Dermis microvascular lymphatic vessel endothelial cell (primary cell): ENCODE measurements around the gene VAV3. TPM values are rescaled to one million over a fixed set of nuclear protein-coding genes. Genes with fewer than 3 reads are reported as not detected.
"Not testable (repeated sequence)": the region's sequence is repeated elsewhere in the genome, so short reads cannot be mapped to it uniquely, and the experiment has no call there.

ENCODE experiments used
- DNase-seq, 2 donors: peaks; one replicate each; pipeline versions ENCODE4 v3.0.0 to v3.0.0-alpha.2; 2010; ENCODE audit warnings: low read depth in 2 of 2
- total RNA-seq: library from RNA; depleted of rRNA; stranded (reverse); fragments of >200 nt; gene quantifications from 2 replicates; pipeline ENCODE4 v1.2.1, GENCODE V29; 2014

The VAV3 gene
- total RNA-seq, 1 donor from 2014 or later = 36.1 TPM

- no peak for DNase-seq
These were observed 216.4 kb downstream of the VAV3 start for GRCh38 chr1:107748531-107748930.

- DNase-seq = no peak
These were observed 223.7 kb downstream of the VAV3 start for GRCh38 chr1:107741242-107741641.

- no peak for DNase-seq
These were observed 224.4 kb downstream of the VAV3 start for GRCh38 chr1:107740579-107740978.

GRCh38 chr1:107739651-107740050 lies 225.3 kb downstream of the VAV3 start:
- no peak for DNase-seq

- DNase-seq = peak in 1 of 2 donors; percentile 14
These were observed 225.8 kb downstream of the VAV3 start for GRCh38 chr1:107739201-107739600.

GRCh38 chr1:107733401-107733800 lies 231.6 kb downstream of the VAV3 start:
- DNase-seq = not testable (repeated sequence)

GRCh38 chr1:107727866-107728265 lies 237.1 kb downstream of the VAV3 start:
- no peak for DNase-seq

GRCh38 chr1:107726860-107727259 lies 238.1 kb downstream of the VAV3 start:
- no peak for DNase-seq

GRCh38 chr1:107724648-107725047 lies 240.3 kb downstream of the VAV3 start:
- no peak for DNase-seq

GRCh38 chr1:107720210-107720609 lies 244.8 kb downstream of the VAV3 start:
- DNase-seq = not testable (repeated sequence)

- no peak for DNase-seq
These were observed 255.0 kb downstream of the VAV3 start for GRCh38 chr1:107710005-107710404.

- DNase-seq = no peak
These were observed 257.9 kb downstream of the VAV3 start for GRCh38 chr1:107707111-107707510.

GRCh38 chr1:107706182-107706581 lies 258.8 kb downstream of the VAV3 start:
- DNase-seq = no peak

- no peak for DNase-seq
These were observed 260.1 kb downstream of the VAV3 start for GRCh38 chr1:107704911-107705310.

- no peak for DNase-seq
These were observed 261.9 kb downstream of the VAV3 start for GRCh38 chr1:107702946-107703571.

- DNase-seq = not testable (repeated sequence)
These were observed 264.3 kb downstream of the VAV3 start for GRCh38 chr1:107700651-107701050.

GRCh38 chr1:107698161-107698560 lies 266.8 kb downstream of the VAV3 start:
- no peak for DNase-seq

GRCh38 chr1:107695341-107695740 lies 269.6 kb downstream of the VAV3 start:
- no peak for DNase-seq

- DNase-seq = no peak
These were observed 272.2 kb downstream of the VAV3 start for GRCh38 chr1:107692580-107693345.

GRCh38 chr1:107691540-107691939 lies 273.4 kb downstream of the VAV3 start:
- no peak for DNase-seq

GRCh38 chr1:107690491-107690890 lies 274.5 kb downstream of the VAV3 start:
- no peak for DNase-seq

- no peak for DNase-seq
These were observed 275.2 kb downstream of the VAV3 start for GRCh38 chr1:107689733-107690132.

- no peak for DNase-seq
These were observed 275.8 kb downstream of the VAV3 start for GRCh38 chr1:107689159-107689558.
